Heart right ventricle (tissue), 16 donors: ENCODE data around the gene C16orf96. TPM values are rescaled to one million over a fixed set of nuclear protein-coding genes. Genes with fewer than 3 reads are reported as not detected.

ENCODE experiments used
- ATAC-seq, 8 donors: fragments of 200-7000 bp; cut with Tn5 transposase; one replicate each; pipeline ENCODE4 v1.9.1; 2020; ENCODE audit warnings: mild to moderate bottlenecking in 8 of 8, moderate library complexity in 8 of 8, moderate number of reproducible peaks in 1 of 8
- DNase-seq, 2 donors: peaks; one replicate each; pipeline ENCODE4 v3.0.0-alpha.2; 2020
- H3K27ac ChIP-seq, 10 donors: fragments of 200-600 bp; sonication (generic) in 2 of 10; one replicate each; pipeline versions ENCODE4 v1.5.0 to v1.8.0; 2020 to 2022; ENCODE audit warnings: mild to moderate bottlenecking in 3 of 10
- H3K27me3 ChIP-seq, 7 donors: fragments of 200-600 bp; one replicate each; pipeline ENCODE4 v1.8.0; 2021 to 2022; ENCODE audit warnings: mild to moderate bottlenecking in 2 of 7
- H3K36me3 ChIP-seq, 9 donors: fragments of 200-600 bp; sonication (generic) in 1 of 9; one replicate each; pipeline versions ENCODE4 v1.5.0 to v1.8.0; 2020 to 2022; ENCODE audit warnings: mild to moderate bottlenecking in 2 of 9
- H3K4me1 ChIP-seq, 9 donors: fragments of 200-600 bp; sonication (generic) in 1 of 9; one replicate each; pipeline versions ENCODE4 v1.5.0 to v1.8.0; 2020 to 2022; ENCODE audit warnings: mild to moderate bottlenecking in 4 of 9
- H3K4me3 ChIP-seq, 10 donors: fragments of 200-600 bp; sonication (generic) in 2 of 10; one replicate each; pipeline versions ENCODE4 v1.5.0 to v1.8.0; 2020 to 2022; ENCODE audit warnings: mild to moderate bottlenecking in 7 of 10, moderate library complexity in 2 of 10
- H3K9me3 ChIP-seq, 11 donors: fragments of 200-600 bp in 10 of 11; sonication (generic) in 2 of 11; one replicate each; pipeline versions ENCODE4 v1.5.0 to v1.8.0; 2013 to 2022; ENCODE audit warnings: mild to moderate bottlenecking in 2 of 11, control low read depth in 1 of 11, moderate library complexity in 1 of 11
- CTCF ChIP-seq, 9 donors: fragments of 200-600 bp; sonication (generic) in 2 of 9; IDR thresholded peaks; one replicate each; pipeline versions ENCODE4 v1.5.0 to v1.8.0; 2021 to 2022; ENCODE audit warnings: antibody characterized with exemption in 9 of 9, mild to moderate bottlenecking in 5 of 9, moderate library complexity in 1 of 9
- WGBS, 2 donors: extraction: QIAGEN DNeasy Blood & Tissue Kit; methylation state at CpG; one replicate each; pipeline ENCODE4 v1.1.7; 2013; ENCODE audit warnings: inconsistent platforms in 1 of 2; 5-methylcytosine and 5-hydroxymethylcytosine counted together
- intact Hi-C, 10 donors: fragments of 100-400 bp; cut with DNase I; formaldehyde crosslinking; loops; one replicate each; pipeline versions ENCODE4 v1.11.1 to v1.14.2; 2022
- polyA plus RNA-seq, 2 donors: library from polyadenylated mRNA; stranded (reverse); fragments of 200-250 nt; gene quantifications; one replicate each; pipeline ENCODE4 v1.2.3, GENCODE V29; 2013
- total RNA-seq, 10 donors: library from RNA; stranded (reverse); fragmentation: NEBNext Ultra II Directional in 3 of 10; extraction: Animal tissue kit (Norgen Biotek cat#: 25700) in 3 of 10; gene quantifications; one replicate each; pipeline versions ENCODE4 v1.2.1 to v1.2.4, GENCODE V29; 2021 to 2023
- donor health status: Arrhythmogenic right ventricular cardiomyopathy.
- donor health status: ischemic (EF 13 %, LVEDD 7.1; RV severe dilation, severe dysfunction).
- donor health status: healthy with polysubstance abuse.
- donor health status: DM: no; HTN: yes; CAD: no.
- donor health status: DM: no; HTN: no; CAD: no.
- donor health status: ischemic (EF 25% LVEDD 6.9; RV normal size, moderate dysfunction).
- donor health status: ischemic (EF 25% LVEDD 5.7; RV mildly dilated, moderate dysfunction).
- donor health status: healthy.
- donor health status: DM: yes; HTN: yes; CAD: no.
- donor health status: Ischemic cardiomyopathy.
- donor health status: ischemic (EF 35%, LVEDD 5.7; RV mildly dilated, moderate dysfunction).
- donor health status: nonischemic (EF 11% LVEDD 7.7; RV severe dilation, severe dysfunction).
- donor health status: DM: yes; HTN: yes; CAD: no.
- donor health status: PGD.
- donor health status: ischemic (EF 29% LVEDD 5.4; RV normal size, mild dysfunction).
- donor health status: nonischemic (EF 23%, LVEDD 6.1; RV moderate dilation, normal function).

Gene C16orf96
- total and polyA plus RNA-seq, 12 donors = 0.01 to 0.21 (median 0.07) TPM; not detected in 1

- Histone ChIP-seq H3K4me1 (peaks cover 26 to 72% (median 60%) of the 10 kb centered on the region in 9 donors), H3K27ac (peak overlapping the region in 6 of 10 donors; percentile 32 to 87 (median 66)), H3K4me3 (no peak overlapping the region), H3K36me3 (peaks cover 5 to 68% (median 21%) of the 10 kb centered on the region in 9 donors), H3K27me3 (no peaks in the 10 kb centered on the region), H3K9me3 (no peaks in the 10 kb centered on the region)
- intact Hi-C loops = loop anchor here in 5 of 10 donors (5.0 to 10.0 kb wide), 4 partner anchors 35 to 442 kb away; partner anchors contain the start of gene SEC14L5 (in 2 of the 5)
- DNase-seq (no peak), ATAC-seq (peak in 1 of 8 donors; percentile 1)
- 93 to 95% methylated on average over 10 of the region's 10 CpGs for WGBS, 2 donors
- TF ChIP-seq CTCF (IDR thresholded peaks at IDR 0.05) = no peak
These were observed 43.7 kb upstream of the C16orf96 start for GRCh38 chr16:4512473-4512872.

- H3K36me3 ChIP-seq = peaks cover 4 to 60% (median 13%) of the 10 kb centered on the region in 9 donors
- DNase-seq (no peak), ATAC-seq (peak in 6 of 8 donors; percentile 22 to 38 (median 30))
- WGBS, 2 donors = 64 to 78% methylated on average over 19 of the region's 19 CpGs
- no peaks in the 10 kb centered on the region for H3K27me3 ChIP-seq
- no peak overlapping the region for H3K4me3 ChIP-seq
- intact Hi-C loops = loop anchor here in 5 of 10 donors (5.0 to 10.0 kb wide), 4 partner anchors 34 to 442 kb away; partner anchors contain the start of gene SEC14L5 (in 2 of the 5)
- TF ChIP-seq CTCF (IDR thresholded peaks at IDR 0.05) = no peak
- peaks cover 26 to 77% (median 63%) of the 10 kb centered on the region in 9 donors for H3K4me1 ChIP-seq
- peak overlapping the region in 9 of 10 donors; percentile 32 to 87 (median 65) for H3K27ac ChIP-seq
- no peaks in the 10 kb centered on the region for H3K9me3 ChIP-seq
These were observed 42.9 kb upstream of the C16orf96 start for GRCh38 chr16:4513086-4513860.

- Histone ChIP-seq H3K27ac (peak overlapping the region in 9 of 10 donors; percentile 32 to 87 (median 68)), H3K27me3 (no peaks in the 10 kb centered on the region), H3K36me3 (peaks cover 0 to 54% (median 8%) of the 10 kb centered on the region in 9 donors), H3K4me3 (no peak overlapping the region), H3K4me1 (peaks cover 26 to 77% (median 63%) of the 10 kb centered on the region in 9 donors), H3K9me3 (no peaks in the 10 kb centered on the region)
- 93 to 94% methylated on average over 7 of the region's 7 CpGs for WGBS, 2 donors
- DNase-seq = no peak
- peak in 1 of 8 donors; percentile 2 for ATAC-seq
- intact Hi-C loops = loop anchor here in 5 of 10 donors (2.0 to 10.0 kb wide), 5 partner anchors 33 to 441 kb away; partner anchors contain the start of gene SEC14L5 (in 2 of the 5)
- TF ChIP-seq CTCF (IDR thresholded peaks at IDR 0.05) = no peak
These were observed 42.3 kb upstream of the C16orf96 start for GRCh38 chr16:4513881-4514280.

GRCh38 chr16:4514606-4515005, 41.5 kb upstream of the C16orf96 start:
- intact Hi-C loops = loop anchor here in 5 of 10 donors (2.0 to 10.0 kb wide), 6 partner anchors 33 to 440 kb away; partner anchors contain the start of gene SEC14L5 (in 2 of the 5)
- no peak for TF ChIP-seq CTCF (IDR thresholded peaks at IDR 0.05)
- H3K27me3 ChIP-seq = no peaks in the 10 kb centered on the region
- H3K9me3 ChIP-seq = no peaks in the 10 kb centered on the region
- peaks cover 26 to 77% (median 63%) of the 10 kb centered on the region in 9 donors for H3K4me1 ChIP-seq
- 38 to 41% methylated on average over 7 of the region's 7 CpGs for WGBS, 2 donors
- peaks cover 0 to 46% (median 5%) of the 10 kb centered on the region in 9 donors for H3K36me3 ChIP-seq
- DNase-seq (no peak), ATAC-seq (peak in 6 of 8 donors; percentile 9 to 39 (median 19))
- H3K27ac ChIP-seq = peak overlapping the region; percentile 17 to 87 (median 64)
- H3K4me3 ChIP-seq = no peak overlapping the region
